ENCODE measurements around the gene AFAP1L1. TPM values are rescaled to one million over a fixed set of nuclear protein-coding genes. Genes with fewer than 3 reads are reported as not detected.
"Not testable (repeated sequence)": the region's sequence is repeated elsewhere in the genome, so short reads cannot be mapped to it uniquely, and the experiment has no call there.

AFAP1L1 gene
- total RNA-seq, 1 experiment from 2014 or later: 1.4 TPM

DNA sequence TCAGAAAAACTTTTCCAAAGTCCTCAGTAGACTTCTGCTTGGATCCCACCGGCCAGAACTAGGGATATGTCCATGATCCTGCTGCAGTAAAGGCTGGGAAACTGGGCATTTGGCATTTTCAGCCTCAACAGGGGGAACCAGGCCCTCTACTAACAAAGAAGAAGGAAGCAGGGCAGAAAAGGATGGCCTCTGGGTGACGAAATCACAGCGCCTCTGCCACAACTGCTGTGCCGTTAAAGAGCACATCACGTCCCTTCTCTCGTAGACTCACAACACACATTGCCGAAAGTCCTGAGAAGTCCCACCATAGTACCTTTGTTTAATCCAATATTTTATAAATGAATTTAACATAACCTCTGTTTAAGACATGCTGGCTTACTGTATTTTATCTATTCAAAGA, 10.4 kb upstream of the AFAP1L1 start:
- DNase-seq (ENCODE audit: low spot score): no peak

DNA sequence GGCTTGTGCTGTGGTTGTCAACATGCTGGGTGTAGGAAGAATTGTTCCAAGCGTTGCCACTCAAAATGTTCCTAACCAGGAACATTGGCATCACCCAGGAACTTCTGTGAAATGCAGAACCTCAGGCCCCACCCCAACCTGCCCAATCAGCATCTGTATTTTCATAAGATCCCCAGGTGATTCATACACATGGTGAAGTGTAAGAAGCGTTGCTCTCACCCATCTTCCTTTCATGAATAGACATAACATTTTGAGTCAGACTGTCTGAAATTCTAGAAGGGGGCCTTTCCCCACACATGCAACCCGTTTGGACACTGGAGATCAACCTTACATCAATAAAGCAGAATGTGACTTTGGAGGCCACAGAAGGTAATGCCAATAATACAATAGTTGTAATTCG, 9.3 kb upstream of the AFAP1L1 start:
- DNase-seq (ENCODE audit: low spot score): no peak

GRCh38 chr5:149264439-149265067, 7.1 kb upstream of the AFAP1L1 start:
- DNase-seq (ENCODE audit: low spot score): no peak

DNA sequence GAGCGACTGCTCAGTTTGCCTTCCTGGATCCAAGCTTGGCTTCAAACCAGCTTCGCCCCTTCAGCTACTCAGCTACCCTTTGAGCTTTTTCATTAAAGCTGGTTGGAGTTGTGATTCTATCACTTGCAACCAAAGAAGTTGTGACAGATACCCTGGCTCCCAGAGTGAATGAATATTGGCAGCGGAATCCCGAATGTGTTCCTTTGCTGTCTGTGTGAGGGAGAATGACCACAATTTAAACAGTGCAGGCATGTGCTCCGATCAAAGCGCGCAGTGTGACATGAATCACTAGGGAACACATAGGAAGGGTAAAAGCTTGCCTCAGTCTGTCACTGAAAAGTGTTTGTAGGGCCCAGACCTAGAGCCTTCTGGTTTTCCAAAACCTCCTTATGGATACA, 6.6 kb upstream of the AFAP1L1 start:
- no peak for DNase-seq (ENCODE audit: low spot score)

DNA sequence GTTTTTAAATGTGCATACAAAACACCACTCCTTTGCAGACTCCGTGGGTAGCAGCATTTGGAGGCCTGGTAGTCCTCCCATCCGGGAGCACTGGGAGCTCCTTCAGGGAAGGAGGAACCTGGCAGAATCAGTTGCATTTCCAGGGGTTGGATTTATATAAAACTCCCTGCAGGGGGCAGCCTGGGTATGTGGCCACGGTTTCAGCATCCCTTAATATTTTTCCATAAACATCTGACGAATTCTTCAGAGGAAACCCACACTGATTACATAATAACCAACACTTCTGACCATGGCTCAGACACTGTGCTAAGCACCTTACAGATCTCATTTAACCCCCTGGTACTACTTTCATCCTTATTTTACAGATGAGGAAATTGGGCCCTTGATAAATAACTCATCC, 6.1 kb upstream of the AFAP1L1 start:
- peak; percentile 51 for DNase-seq (ENCODE audit: low spot score)

DNA sequence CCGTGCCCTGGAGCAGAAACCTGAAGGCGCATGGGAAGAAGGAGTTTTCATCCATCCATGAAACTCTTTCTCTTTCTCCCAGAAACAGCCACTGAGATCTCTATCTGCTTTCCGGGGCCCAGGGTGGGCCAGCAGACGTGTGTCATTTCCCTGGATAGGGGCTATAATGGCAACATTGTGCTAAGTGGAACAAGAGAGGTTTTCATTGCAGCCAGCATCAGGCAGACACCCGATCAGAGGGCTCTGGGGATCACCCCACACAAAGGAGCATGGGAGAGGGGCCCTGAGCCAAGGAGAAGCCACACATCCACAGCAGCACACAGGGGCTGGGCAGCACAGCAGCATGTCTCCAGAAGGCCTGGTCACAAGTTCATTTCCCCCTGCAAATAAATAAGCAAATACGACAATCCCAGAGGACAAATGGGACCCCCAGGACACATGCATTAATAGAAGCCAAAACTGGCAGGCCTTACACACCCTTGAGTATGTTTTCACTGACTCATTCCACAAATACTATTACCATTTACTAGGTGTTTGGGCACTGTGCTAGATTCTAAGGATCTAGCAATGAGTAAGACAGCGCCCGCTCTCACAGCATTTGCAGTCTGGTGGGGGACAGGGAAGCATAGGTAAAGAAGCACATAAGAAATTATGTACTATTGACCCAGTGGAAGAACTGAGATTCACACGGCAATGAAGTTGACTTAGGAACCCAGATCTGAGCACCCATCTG, 4.3 kb upstream of the AFAP1L1 start:
- no peak for DNase-seq (ENCODE audit: low spot score)

- peak; percentile 69 for DNase-seq (ENCODE audit: low spot score)
Measured at GRCh38 chr5:149268928-149269557, 2.6 kb upstream of the AFAP1L1 start.

DNA sequence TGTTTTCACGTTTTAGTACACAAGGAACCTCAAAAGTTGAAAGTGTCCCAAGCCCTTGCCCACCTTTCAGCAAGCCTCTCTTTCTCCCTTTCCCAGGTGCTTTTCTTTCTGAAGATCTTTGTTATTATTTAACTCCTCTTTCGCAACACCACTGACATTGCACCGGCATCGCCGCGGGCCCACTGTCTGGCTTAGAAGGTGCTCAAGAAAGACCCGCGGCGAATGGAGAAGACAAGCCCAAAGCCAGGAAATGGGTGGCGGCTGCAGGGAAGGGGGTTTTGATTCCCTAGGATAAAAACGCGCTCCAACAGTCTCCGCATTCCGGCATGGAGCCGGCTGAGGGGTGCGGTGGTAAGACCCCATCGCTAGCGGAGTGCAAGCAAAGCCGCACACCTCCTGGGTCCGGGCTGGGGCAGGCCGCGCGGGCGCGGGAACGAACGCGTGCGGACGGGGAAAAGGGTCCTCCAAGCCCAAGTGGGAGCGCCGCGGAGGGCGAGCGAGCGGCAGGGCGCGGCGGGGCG, 404 bp upstream of the AFAP1L1 start:
- DNase-seq (ENCODE audit: low spot score): no peak

DNA sequence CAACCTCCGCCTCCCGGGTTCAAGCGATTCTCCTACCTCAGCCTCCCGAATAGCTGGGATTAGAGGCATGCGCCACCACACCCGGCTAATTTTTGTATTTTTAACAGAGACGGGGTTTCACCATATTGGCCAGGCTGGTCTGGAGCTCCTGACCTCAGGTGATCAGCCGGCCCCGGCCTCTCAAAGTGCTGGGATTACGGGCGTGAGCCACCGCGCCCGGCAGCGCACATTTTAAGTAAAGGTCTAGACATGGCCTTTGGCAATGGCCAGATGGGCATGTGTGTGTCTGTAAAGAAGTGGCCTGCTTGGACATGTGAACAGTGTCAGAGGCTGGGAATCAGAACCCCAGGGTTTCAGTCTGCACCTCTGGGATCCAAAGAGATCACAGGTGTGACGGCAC, 1.1 kb downstream of the AFAP1L1 start:
- DNase-seq (ENCODE audit: low spot score): not testable (repeated sequence)

GRCh38 chr5:149273237-149273636, 1.6 kb downstream of the AFAP1L1 start:
- DNase-seq (ENCODE audit: low spot score): no peak

DNA sequence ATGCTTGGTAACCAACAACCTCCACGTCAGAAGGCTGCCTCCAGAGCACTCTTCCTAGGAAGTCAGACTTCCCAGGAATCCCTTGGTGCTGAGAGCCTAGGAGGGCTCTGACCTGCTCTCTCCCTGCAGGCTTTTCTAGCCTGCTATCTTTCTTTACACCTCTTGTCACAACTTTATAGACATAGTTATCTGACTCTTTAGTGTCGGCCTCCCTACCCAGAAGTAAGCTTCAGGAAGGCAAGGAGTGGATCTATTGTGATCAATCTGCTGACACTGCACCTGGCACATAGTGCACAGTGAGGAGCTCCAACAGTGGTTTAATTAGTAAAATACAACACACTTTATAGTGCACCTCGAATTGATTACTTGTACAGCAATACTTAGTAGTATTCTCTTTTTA, 2.3 kb downstream of the AFAP1L1 start:
- DNase-seq (ENCODE audit: low spot score): no peak

- no peak for DNase-seq (ENCODE audit: low spot score)
Measured at GRCh38 chr5:149274939-149275338, 3.3 kb downstream of the AFAP1L1 start.

GRCh38 chr5:149277801-149278200, 6.1 kb downstream of the AFAP1L1 start:
- no peak for DNase-seq (ENCODE audit: low spot score)

- DNase-seq (ENCODE audit: low spot score): no peak
Measured at GRCh38 chr5:149278451-149279210, 7.0 kb downstream of the AFAP1L1 start.

- no peak for DNase-seq (ENCODE audit: low spot score)
Measured at GRCh38 chr5:149279661-149280060, 8.0 kb downstream of the AFAP1L1 start.

- DNase-seq (ENCODE audit: low spot score): no peak
Measured at GRCh38 chr5:149280124-149280523, 8.5 kb downstream of the AFAP1L1 start.

DNA sequence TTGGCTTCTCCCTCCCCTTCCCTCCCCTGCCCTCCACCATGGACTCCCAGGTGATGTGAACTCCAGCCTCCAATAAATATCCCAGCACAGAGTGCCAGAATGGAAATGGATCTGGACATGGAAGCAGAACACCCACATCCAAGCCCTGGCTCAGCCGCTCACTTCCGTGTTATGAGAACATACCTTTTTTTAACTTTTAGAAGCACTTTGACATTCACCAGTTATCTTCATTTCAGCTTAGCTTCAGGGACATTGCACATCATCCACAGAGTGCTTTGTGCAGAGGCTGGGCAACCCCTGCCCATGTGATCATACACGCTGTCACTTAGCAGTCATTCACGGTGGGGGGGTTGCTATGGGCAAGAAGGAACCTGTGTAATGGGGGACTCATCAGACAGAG, 9.1 kb downstream of the AFAP1L1 start:
- DNase-seq (ENCODE audit: low spot score): no peak

GRCh38 chr5:149282027-149282965, 10.6 kb downstream of the AFAP1L1 start:
- DNase-seq (ENCODE audit: low spot score): no peak

- DNase-seq (ENCODE audit: low spot score): no peak
Measured at GRCh38 chr5:149282966-149283332, 11.3 kb downstream of the AFAP1L1 start.

GRCh38 chr5:149283626-149284480, 12.2 kb downstream of the AFAP1L1 start:
- no peak for DNase-seq (ENCODE audit: low spot score)

Data from A172 (cell line).